DMS79 (cell line): ENCODE data around the gene CCDC192.

Experiments used
- DNase-seq: peaks from one replicate; lab custom pipeline; 2025; lab: John Stamatoyannopoulos, UW

CCDC192 gene

GRCh38 chr5:127885176-127885575, 182.0 kb downstream of the CCDC192 start:
- DNase-seq: no peak

GRCh38 chr5:127886081-127886480, 182.9 kb downstream of the CCDC192 start:
- no peak for DNase-seq

DNA sequence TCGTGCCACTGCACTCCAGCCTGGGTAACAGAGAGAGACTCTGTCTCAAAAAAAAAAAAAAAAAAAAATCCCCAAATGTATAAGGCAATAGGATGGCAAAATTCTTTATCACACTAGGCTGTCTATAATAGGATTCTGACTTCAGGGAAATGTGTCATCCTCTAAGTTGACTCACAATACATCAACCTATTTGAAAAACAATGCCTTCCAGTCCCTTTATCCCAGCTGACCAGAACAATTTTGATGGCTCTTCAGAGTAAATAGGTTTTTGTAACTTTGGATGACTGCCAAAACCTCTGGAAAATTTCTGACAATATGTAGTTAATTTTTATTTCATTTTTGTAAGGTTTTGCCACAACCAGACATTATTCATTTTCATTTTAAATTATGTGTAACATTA, 184.1 kb downstream of the CCDC192 start:
- no peak for DNase-seq

DNA sequence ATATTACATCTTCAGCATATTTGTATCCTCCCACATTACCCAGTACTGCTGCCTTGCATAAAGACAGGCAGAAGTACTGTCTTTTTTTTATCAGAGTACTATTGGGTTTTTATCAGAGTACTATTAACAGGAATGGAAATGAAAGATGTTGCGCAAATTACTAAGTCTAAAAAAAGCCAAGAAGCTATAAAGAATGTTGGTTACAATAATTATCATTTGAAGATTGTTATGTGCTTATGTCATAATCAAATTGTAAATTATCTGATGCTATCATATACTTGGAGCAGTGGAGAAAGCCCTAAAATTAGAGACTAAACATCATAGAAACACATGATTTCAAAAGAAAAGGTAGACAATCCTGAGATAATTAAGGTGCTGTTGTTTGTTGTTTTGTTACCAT, 188.8 kb downstream of the CCDC192 start:
- DNase-seq: no peak

GRCh38 chr5:127892467-127893207, 189.4 kb downstream of the CCDC192 start:
- DNase-seq: peak; percentile 3

DNA sequence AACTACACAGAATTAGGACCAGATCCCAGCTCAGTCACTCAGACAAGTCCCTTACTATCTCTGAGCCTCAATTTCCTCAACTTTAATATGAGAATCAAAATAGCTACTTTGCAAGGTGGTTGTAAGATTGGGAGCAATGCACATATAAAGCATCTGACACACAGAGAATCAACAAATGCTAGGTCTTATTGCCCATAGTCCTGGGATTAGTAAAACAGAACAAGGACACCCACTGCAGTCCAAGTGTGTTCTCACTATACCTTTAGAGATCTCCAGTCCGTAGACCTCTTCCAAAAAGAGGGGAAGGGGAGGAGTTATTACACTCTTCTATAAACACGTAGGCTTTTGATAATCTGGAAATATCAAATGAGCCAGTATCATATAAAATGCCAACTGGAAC, 190.0 kb downstream of the CCDC192 start:
- no peak for DNase-seq

- DNase-seq: no peak
Measured at GRCh38 chr5:127894461-127894860, 191.3 kb downstream of the CCDC192 start.

GRCh38 chr5:127898551-127899213, 195.5 kb downstream of the CCDC192 start:
- no peak for DNase-seq

- DNase-seq: no peak
Measured at GRCh38 chr5:127899214-127899610, 196.0 kb downstream of the CCDC192 start.

- DNase-seq: no peak
Measured at GRCh38 chr5:127906562-127907204, 203.5 kb downstream of the CCDC192 start.

DNA sequence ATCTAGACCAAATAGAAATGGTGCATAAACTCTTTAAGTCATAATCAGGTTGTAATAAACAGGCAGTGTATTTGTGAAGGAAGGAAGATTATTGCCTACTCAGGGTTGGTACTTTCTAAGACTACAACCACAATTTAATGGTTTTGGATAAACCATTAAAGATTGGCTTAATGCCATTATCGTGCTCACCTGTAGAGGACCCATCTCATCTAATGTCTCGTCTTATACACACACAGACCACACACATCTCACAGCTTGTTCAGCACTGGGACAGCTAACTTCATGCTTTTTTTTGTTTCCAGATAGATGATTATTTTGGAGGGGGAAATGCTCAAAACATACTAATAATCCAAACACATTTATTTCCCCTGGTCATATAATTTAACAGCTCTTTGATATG, 204.7 kb downstream of the CCDC192 start:
- peak; percentile 17 for DNase-seq

DNA sequence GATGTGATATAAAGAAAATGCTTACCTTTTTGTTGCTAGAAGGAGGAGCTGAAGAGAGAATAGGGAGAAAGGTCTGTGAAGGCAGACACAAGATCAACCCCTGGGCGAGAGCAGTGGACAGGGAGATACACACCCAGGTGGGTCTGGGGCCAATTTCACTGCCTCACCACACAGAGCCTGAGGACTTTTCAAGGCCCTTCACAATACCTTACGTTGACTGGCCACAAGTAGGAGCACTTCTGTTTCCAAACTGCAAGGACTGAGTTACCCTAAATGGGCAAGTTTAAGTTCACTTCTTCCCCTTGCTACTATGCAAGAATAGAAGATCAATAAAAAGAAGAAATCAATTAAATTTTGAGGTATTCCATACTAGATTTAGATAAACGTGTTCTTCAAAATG, 205.9 kb downstream of the CCDC192 start:
- no peak for DNase-seq

- peak; percentile 21 for DNase-seq
Measured at GRCh38 chr5:127909821-127910220, 206.6 kb downstream of the CCDC192 start.

DNA sequence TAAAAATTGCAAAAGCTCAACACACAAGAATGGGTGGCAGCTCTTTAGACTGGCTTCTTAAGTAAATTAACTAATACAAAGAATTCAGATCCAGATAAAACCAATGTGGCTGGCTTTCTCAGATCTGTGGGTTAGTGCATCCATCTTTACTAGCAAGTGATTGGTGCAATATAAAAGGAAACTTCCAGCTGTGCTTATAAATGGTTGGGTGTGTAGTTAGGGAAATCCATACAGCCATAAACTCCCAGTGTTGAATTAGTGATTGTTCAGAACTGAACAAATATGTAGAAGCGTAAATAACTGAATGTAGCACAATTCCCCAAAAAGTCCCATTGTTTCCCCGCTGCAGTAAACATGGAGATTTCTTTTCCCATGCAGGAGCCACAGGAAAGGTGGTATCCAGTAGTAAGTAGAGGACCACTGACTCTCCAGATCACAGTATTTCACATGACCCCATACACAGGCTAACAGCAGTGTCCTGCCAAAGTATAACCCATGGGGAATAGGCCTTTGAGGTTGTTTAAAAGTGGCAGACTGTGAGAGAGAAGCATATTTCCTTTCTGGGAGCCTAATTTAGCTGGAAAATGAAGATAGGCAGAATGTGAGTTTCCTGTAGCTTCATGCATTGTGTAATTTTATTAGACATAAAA, 207.2 kb downstream of the CCDC192 start:
- no peak for DNase-seq

DNA sequence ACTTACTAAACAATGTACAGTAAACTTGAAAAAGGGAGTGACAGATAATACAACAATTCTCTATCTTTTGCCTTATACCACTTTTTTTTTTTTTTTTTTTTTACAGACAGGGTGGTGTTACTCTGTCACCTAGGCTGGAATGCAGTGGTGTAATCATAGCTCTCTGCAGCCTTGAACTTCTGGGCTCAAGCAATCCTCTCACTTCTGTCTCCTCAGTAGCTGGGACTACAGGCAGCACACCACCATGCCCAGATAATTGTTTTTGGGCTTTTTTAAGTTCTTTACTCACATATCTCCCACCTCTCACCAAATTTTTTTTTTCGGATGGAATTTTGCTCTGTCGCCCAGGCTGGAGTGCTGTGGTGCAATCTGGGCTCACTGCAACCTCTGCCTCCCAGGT, 208.4 kb downstream of the CCDC192 start:
- no peak for DNase-seq

DNA sequence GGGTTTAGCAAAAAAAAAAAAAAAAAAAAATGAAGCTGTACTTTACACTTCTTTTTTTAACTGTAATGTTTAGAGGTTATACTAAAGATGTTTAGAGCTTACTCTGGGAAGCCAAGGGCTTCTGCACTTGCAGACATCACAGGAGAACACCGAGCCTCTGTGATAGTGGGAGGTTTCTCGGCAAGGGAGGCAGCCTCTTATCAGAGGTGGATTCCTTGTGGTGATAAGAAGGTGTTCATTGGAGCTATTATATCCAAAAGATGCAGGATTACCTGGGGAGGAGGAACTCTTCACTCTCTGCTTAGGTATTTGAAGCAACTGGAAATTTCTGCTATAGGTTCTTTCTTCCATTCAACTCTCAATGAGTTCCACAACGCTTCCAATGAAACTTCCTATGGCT, 209.2 kb downstream of the CCDC192 start:
- DNase-seq: no peak

DNA sequence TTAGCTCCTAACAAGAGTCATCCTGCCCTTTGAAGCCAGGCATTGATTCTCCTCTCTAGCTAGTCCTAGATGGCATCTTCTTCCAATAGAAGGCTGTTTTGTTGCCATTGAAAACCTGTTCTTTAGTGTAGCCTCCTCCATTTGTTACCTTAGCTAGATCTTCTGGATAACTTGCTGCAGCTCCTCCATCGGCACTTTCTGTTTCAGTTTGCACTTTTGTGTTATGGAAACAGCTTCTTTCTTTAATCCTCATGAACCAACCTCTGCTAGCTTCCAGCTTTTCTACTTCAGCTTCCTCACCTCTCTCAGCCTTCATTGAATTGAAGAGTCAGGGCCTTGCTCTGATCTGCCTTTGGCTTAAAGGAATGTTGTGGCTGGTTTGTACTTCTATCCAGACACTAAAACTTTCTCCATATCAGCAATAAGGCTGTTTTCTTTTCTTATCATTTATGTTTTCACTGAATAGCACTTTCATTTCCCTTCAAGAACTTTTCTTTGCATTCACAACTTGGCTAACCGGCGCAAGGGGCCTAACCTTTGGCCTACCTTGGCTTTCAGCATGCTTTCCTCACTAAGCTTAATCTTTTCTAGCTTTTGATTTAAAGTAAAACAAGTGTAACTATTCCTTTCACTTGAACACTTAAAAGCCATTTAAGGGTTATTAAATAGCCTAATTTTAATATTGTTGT, 213.8 kb downstream of the CCDC192 start:
- no peak for DNase-seq

DNA sequence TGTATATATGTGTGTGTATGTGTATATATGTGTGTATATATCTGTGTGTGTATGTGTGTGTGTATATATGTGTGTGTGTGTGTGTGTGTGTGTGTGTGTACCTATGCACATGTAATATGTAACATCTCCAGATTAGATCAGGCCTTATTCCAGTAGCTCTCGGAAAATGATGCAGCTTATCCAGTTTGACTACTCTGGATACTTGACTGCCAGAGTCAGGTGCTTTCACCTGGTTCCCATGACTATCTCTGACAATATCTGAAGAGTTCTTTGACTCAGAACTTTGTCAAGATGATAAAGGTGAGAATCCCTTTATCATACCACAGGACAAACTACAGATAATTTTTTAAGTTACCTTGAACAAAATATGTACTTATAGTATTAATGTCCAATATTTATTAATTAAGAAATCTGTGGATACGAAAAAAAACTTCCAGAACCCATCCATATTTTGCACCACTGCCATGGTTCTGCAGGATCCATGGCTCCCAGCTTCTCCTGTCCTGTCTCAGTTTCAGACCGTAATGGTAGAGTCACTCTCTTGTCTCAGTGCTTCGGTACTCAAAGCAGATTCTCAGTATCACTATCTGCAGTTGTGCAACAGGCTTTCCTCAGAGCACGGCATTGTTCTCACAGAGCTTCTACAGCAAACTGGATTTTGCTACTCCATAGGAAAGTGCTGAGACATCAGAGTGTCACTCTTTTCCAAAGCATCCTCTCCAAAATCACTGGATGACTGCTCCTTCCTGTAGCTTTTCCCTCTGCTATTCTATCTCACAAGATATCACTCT, 216.0 kb downstream of the CCDC192 start:
- DNase-seq: no peak

DNA sequence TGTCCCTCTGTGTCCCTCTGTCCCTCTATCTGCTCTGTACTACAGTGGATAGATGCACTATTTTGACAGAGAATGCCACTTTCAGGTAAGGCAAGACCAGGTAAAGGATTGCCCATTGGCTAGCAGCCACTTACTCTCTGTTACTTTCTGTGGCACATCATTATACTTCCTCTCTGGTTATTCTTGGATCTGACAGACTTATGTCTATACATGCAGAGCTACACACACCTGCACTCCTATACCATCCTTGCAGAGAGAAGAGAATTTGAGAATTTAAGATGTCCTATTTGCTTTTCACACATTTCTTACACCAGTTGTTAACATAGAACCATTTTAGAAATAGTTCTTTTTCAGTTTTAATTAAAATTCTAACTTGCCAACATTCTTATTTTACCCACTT, 216.6 kb downstream of the CCDC192 start:
- DNase-seq: no peak

GRCh38 chr5:127920936-127921335, 217.7 kb downstream of the CCDC192 start:
- DNase-seq: no peak

DNA sequence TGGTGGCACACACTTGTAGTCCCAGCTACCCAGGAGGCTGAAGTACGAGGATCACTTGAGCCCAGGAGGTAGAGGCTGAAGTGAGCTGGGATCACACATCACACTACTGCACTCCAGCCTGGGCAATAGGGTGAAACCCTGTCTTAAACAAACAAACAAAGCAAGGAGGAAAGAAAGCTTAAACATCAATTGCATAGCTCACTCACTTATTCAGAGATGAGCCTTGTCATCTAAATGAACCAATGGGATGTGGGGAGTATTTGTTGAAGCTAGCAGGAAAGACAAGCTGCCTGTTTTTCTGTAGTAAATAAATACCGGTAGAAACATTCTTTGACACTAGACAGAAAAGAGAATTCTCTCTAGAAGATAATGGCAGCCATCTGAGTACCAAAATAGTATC, 219.4 kb downstream of the CCDC192 start:
- no peak for DNase-seq
